GM18861 (cell line): Measurements from ENCODE around the gene ZFR2.
"Not testable (repeated sequence)": the region's sequence is repeated elsewhere in the genome, so short reads cannot be mapped to it uniquely, and the experiment has no call there.

ENCODE experiments used
- ATAC-seq: cut with Tn5 transposase; IDR thresholded peaks from one replicate; pipeline ENCODE4 v1.9.1; 2021; ENCODE audit not compliant: unreplicated experiment

Gene ZFR2

DNA sequence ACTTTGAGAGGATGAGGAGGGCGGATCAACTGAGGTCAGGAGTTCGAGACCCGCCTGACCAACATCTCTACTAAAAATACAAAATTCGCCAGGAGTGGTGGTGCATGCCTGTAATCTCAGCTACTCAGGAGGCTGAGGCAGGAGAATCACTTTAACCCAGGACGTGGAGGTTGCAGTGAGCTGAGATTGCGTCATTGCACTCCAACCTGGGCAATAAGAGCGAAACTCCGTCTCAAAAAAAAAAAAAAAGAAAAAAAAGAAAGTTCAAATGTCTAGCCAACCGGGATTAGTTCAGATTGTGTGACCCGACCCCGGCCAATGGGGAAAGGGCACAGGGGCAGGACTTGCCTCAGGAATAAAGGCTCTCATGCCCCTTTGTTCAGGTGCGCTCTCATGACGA lies 5.9 kb upstream of the ZFR2 start:
- not testable (repeated sequence) for ATAC-seq

DNA sequence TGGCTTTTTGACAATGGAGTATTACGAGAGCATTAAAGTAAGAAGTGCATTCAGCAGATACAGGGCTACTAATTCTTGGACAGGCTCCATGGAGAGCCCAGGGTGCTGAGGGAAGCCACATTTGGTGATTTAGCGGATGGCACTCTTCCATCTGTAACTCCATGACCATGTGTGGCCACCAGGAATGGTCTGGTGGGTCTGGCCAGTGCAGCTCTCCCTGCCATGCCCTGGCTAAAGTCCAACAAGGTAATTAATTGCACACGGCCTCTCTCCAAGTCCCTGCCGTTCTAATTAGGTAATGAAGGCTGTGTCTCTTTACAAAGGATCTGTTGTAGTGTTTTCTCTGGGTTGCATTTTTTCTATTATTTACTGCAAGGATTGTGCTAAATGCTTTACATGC lies 4.3 kb upstream of the ZFR2 start:
- no peak for ATAC-seq

DNA sequence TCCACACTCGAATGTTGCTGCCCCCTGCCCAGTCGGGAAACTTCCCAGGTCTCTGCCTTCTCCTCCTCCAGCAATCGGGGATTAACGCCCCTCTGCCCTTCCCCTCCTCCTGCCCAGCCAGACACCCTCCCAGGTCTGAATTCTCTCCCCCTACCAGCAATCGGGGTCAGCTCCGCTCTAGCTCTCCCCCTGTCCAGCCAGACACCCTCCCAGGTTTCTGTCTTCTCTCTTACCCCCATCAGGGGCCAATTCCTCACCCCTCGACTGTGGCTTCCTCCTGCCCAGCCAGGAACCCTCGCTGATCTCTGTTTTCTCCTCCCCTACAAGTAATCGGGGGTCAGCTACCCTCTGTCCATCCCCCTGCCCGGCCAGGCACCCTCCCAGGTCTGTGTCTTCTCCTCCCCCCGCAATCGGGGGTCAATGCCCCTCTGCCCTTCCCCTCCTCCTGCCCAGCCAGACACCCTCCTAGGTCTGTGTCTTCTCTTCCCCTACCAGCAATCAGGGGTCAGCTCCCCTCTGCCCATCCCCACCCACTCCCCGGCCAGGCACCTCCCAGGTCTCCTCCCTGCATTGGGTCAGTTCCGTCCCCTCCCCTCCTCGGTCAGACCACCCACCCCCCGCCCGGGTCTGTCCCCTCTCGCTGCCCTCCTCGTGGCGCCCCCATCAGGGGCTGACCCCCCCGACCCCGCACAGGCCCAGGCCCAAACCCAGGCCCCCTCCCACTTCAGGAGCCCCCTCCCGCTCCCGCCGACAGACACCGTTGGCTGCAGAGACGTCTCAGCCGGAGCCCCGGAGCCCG lies 668 bp downstream of the ZFR2 start:
- no peak for ATAC-seq

DNA sequence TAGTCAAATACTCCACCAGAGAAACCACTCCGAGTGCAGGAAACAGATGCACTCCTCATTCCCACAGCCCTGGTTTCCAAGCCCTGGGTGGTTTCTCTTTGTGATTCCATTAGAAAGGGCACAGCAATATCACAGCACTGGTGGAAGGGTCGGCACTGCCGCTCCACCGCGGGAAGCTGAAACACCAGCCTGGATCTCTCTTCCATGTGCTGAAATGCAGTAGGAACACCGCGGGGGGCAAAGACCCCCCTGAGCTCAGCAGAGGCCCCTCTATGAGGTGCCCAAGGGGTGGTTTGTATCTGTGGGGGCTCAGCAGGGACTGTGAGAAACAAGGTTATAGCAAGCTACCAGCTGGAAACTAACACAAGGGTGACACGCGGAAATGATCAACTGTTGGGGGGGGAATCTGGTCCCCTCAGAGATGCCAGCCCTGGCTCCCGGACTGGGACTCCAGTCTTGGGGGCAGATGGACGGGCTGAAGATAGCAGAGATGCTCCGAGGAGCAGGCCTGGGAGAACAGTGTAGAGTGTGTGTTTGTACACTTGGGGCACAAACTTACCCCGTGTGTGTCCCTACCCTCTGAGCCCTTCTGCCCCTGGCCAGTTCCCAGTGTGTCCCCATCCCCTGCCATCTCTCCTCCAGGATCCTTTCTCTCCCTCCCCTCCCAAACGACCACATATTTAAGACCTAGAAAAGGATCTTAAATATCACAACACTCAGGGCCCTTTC lies 1.8 kb downstream of the ZFR2 start:
- no peak for ATAC-seq

DNA sequence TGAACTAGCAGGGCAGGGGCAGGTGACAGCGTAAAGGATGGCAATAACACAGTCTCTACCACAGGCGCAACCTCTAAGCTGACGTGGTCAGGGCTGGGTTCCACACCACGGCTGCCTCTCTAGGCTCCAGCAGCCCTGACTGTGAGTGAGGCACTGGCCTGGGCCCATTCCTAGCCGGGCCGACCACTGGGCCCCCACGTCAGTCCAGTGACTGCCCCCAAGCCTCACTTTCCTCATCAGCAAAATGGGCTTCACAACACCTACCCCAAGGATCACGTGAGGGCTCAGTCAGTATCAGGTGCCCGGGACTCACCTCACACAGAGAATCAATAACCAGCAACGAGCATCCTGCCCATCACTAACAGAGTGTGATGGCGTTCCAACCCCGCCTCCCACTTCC lies 5.2 kb downstream of the ZFR2 start:
- ATAC-seq = no peak

DNA sequence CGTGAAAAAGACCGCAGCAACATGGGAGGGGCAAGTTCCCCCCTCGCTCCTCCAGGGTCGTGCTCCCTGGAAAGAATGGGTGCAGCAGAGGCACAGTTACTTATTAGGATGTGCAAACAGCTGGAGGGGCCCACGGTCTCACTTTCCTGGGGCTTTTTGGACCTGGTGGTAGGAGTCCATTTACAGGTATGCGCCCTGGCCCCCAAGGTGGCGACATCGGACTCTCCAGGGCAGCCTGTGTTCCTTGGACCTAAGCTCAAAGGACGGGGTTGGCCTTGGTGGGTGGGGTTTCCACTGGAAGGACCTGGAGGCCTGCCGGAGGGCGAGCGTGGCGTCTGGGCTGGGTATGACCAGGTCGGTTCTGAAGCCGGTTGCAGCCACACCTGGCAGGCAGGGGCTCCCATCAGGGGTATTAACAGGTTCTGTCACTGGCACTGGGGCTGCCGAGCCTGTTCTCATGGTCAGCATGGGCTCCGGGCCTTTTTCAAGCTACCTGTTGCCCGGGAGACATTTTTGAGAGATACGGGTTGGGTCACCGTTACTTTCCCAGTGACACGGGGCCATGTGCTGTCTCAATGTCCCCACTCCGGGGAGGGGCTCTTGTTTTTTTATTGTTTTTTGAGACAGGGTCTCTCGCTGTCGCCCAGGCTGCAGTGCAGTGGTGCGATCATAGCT lies 5.9 kb downstream of the ZFR2 start:
- no peak for ATAC-seq

DNA sequence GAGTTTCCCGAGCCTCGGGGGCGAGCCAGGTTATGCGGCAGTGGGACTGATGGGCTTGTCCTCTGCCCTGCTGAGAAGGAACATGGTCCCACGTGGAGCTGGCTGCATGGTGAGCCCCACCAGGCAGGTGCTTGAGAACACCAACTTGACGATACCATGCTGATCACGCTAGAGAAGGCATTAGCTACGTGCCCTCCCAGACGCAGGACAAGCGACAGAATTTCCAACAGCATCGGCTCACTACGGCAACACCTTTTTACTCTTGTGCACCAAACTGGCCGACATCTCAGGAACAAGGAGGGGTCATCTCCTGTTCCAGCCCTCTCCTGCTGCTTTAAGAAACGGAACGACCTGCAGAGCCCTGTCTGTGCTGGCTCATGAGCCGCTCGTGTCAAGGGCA lies 8.3 kb downstream of the ZFR2 start:
- ATAC-seq = no peak

DNA sequence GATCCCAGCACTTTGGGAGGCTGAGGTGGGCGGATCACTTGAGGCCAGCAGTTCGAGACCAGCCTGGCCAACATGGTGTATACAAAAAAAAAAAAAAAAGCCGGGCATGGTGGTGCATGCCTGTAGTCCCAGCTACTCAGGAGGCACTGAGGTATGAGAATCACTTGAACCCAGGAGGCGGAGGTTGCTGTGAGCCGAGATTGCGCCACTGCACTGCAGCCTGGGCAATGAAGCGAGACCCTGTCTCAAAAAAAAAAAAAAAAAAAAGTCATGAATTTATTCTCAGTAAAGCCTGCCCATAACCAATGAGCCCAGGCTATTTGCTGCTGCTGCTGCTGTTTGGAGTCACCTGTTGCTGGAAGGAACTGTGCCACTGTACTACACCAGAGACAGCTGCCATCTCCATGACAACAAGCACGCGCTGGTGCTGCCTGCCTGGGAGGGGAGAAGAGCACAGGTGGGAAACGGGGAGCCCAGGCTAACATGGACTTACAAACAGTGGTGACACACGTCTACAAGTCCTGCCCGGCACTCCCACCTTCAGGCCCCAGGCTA lies 11.3 kb downstream of the ZFR2 start:
- ATAC-seq = no peak

DNA sequence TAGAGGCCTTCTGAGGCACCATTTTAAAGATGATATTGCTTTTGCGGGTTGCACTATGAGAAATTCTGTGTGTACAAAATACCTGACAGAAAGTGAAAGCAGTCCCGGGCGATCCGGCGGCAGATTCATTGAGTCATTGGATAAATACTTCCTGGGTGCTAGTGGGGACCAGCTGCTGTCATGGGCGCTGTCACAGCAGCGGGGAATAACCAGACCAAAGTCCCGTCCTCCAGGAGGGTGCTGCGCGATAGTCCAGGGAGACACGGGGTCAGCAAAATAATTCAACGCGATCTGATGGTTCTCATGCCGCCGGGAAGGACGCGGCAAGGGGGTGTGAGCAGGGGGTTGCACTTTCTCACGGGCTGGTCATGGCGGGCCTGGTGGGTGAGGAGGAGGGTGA lies 13.5 kb downstream of the ZFR2 start:
- ATAC-seq = no peak

DNA sequence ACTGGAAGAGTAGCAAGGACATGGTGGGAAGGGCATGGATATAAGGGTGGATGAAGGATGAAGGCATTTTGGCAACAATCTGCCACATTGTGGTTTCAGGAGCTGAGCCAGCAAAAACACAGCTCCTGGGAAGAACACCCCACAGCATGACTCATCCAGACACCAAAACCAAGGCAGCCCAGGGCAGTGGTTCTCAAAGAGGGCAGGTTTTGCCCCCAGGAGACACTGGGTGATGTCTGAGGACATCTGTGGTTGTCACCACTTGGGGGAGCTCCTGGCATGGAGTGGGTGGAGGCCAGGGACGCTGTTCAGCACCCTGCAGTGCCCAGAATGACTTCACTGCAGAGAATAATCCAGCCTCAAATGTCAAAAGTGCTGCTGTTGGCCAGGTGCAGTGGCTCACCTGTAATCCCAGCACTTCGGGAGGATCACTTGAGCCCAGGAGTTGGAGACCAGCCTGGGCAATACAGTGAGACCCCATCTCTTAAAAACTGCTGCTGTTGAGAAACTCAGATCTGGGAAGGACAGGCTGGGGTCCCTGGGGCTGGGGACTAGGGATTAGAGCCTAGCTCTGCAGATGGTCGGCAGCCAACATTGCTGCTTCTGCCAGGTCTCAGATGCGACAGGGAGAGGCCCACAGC lies 16.1 kb downstream of the ZFR2 start:
- no peak for ATAC-seq

DNA sequence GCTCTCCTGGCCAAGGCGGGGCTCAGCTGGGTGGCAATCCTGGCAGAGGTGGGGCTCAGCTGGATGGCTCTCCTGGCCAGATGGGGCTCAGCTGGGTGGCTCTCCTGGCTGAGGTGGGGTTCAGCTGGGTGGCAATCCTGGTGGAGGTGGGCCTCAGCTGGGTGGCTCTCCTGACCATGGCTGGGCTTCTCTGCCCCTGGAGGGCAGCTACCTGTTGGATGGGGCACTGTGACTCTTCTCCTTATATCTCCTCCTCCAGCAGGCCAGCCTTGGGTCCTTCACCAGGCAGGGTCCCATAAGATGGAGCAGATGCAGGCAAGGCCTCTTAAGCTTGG lies 16.7 kb downstream of the ZFR2 start:
- ATAC-seq = no peak

DNA sequence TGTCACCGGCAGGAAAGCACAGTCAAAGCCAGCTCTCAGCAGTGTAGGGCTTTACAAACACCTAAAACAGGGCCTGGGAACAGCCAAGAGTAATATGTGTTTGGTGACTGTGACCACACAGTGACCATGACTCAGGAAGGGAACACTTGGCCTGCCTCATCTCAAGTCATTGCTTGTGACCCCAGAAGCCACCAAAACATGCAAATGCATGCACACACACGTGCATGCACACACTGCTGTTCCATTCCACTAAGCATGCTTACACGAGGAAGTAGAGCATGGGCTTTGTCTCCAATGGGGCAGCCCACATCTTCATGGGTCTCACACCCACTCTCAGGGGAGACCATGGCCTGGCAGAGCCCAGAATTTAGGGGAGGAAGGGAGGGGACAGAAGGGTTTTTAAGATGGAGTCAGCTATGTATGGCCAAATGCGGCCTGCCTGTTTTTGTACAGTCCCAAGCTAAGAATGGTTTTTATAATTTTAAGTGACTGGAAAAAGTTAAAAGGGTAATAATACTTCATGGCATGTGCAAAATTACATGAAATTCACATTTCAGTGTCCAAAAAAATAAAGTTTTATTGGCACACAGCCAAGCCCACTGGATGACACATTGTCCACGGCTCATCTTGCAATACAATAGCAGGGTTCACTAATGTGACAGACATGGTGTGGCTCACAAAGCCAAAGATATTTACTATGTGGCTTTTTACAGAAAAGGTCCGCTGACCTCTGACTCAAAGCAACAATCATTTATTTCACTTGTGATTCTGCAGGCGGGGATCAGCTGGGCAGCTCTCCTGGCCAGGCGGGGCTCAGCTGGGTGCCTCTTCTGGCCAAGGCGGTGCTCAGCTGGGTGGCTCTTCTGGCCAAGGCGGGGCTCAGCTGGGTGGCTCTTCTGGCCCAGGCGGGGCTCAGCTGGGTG lies 17.3 kb downstream of the ZFR2 start:
- ATAC-seq = no peak

DNA sequence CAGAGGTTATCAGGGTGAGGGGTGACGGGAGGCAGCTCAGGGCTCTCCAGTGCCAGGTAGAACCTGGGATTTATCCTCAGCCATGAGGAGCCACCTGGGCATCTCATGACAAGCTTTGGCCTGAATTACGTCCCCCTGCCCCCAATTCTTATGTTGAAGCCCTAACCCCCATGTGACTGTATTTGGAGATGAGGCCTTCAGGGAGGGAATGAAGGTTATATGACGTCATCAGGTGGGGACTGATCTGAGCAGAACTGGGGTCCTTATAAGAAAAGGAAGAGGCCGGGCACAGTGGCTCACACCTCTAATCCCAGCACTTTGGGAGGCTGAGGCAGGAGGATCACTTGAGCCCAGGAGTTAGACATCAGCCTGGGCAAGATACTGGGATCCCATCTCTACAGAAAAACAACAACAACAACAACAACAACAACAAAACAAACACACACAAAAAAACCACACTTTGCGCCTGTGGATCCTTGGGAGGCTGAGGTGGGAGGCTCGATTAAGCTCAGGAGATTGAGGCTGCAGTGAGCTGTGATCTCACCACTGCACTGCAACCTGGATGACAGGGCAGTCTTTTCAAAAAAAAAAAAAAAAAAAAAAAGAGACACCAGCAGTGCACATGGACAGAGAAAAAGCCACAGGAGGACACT lies 18.4 kb downstream of the ZFR2 start:
- ATAC-seq = no peak

DNA sequence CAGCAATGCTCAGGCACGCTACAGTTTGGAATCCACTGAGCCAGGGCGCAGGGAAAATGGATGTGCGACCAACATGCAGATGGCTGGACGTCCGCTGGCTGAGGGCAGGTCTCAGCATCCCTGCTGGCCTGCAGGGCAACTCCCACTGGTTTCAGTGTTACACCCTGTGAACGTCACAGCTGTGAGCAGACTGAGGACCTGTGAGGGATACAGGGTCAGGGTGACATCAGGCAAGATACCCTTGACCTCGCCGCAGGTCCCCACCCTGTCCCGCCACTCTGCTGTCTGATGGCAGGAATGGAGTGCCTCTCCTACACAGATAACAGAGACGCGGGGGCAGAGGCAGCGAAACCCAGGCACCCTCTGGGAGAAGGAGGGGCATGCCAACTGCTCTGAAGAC lies 19.1 kb downstream of the ZFR2 start:
- ATAC-seq = no peak

DNA sequence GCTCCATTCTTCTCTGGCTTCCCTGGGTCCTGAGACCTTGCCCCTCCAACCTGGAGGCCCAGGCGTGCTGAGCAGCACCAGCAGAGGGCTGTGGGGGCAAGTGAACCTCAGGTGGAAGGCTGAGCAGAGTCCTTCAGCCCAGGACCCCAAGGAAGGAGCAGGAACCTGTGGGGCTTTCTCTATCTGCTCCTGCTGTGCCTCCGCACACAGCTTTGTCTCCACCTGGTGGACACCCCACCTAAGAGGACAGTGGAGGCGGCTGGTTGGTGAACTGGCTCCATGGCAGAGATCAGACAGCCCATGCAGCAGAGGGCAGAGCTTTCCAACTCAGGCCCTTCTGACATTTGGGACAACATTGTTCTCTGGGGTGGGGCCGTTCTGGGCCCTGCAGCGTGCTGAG lies 19.7 kb downstream of the ZFR2 start:
- no peak for ATAC-seq

DNA sequence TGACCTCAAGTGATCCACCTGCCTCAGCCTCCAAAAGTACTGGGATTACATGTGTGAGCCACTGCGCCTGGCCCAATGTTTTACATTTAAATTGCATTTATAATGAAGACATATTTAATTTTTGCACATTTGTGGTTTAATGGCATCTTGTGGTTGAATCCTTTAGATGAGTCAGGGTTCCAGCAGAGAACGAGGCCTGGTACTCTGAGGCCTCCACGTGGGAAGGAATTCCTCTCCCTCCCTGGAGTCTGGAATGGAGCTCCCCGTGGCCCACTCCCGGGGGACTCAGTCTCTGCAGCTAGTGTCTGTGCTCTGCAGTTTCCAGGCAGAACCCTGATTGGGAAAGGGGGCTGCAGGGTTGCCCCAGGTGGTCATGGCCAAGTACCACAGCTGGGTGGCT lies 24.2 kb downstream of the ZFR2 start:
- no peak for ATAC-seq

DNA sequence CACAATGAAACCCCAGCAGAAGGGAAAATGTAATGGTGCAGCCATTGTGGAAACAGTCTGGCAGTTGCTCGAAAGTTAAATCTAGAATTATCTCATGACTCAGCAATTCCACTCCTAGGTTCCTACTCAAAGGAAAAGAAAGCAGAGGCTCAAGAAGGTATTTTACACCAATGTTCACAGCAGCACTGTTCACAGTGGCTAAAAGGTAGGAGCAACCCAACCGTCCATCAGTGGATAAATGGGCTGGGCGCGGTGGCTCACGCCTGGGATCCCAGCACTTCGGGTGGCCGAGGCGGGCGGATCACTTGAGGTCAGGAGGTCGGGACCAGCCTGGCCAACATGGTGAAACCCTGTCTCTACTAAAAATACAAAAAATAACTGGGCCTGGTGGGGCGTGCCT lies 25.9 kb downstream of the ZFR2 start:
- ATAC-seq = no peak

DNA sequence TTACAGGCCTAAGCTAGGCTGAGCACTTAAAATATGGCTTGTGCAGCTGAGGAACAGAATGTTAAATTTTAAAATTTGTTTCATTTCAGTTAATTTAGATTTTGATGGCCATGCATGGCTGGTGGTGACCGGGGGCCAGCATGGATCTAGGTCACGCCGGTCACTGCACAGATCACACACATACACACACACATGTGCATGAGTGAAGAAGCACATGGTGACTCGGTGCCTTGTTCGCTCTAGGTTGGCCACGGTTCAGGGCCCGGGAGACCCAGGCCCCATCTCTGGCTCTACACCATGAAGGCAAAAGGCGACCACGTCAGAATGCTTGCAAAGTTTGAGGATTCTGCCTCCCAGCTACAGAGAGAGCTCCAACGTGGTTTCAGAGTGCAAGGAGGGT lies 28.0 kb downstream of the ZFR2 start:
- no peak for ATAC-seq

DNA sequence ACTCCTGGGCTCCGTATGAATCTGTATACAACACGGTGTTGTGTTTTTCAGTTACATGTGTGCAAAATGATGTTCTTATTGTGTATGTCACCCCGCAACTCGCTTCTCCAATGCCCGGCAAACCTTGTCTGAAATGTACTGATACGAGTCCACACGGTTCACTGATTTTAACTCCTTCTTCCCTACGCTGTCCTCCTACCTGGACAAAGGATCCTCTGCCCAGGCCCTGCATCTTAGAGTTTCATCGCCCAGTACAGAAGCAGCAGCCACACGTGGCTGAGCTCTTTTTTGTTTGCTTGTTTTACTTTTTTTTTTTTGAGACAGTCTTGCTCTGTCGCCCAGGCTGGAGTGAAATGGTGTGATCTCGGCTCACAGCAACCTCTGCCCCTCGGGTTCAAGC lies 28.9 kb downstream of the ZFR2 start:
- no peak for ATAC-seq

DNA sequence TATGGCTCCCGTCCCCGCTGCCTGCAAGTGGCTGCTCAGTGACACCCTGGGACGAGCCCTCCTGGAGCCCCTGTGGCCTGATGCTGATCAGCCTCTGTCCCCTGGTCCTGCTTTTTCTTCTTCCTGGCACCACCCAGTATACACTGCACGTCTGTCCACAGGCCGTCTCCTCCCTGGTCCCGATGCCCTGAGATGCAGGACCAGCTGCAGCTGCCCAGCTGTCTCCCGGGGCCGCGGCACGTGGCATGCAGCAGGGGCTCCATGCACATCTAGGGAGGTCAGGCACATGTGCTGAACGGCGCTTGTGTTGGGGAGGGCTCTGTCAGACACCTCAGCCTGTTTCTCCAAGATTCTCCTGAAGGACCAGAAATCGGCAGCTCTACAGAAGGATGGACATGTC lies 30.2 kb downstream of the ZFR2 start:
- ATAC-seq = no peak
